ENCODE measurements around the gene SLC25A33.

SLC25A33 gene

DNA sequence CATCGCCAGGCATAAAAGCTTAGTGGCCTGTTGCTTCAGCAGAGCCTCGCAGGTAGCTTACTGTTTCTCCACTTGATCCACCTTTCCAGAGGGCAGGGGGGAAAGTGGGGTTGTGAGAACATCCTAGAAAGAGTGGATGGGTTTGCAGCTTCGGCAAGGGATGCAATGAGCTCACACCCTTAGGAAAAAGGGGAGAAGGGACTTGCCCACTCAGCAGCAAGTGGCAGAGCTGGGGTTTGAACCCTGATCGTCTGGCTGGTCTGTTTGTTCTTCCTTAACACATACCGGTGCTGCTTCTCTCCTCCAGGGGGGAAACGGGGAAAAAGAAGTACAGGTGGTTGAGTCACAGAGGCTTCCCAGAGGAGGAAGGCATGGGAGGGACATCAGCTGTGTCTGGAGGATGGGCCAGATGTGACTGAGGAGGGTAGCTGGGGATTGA lies 50.5 kb downstream of the SLC25A33 start:
- TF ChIP-seq, protein P1, sequence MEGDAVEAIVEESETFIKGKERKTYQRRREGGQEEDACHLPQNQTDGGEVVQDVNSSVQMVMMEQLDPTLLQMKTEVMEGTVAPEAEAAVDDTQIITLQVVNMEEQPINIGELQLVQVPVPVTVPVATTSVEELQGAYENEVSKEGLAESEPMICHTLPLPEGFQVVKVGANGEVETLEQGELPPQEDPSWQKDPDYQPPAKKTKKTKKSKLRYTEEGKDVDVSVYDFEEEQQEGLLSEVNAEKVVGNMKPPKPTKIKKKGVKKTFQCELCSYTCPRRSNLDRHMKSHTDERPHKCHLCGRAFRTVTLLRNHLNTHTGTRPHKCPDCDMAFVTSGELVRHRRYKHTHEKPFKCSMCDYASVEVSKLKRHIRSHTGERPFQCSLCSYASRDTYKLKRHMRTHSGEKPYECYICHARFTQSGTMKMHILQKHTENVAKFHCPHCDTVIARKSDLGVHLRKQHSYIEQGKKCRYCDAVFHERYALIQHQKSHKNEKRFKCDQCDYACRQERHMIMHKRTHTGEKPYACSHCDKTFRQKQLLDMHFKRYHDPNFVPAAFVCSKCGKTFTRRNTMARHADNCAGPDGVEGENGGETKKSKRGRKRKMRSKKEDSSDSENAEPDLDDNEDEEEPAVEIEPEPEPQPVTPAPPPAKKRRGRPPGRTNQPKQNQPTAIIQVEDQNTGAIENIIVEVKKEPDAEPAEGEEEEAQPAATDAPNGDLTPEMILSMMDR (IDR thresholded peaks at IDR 0.05; ENCODE audit: low read depth, low read length), result no peak
- DNase-seq (ENCODE audit: extremely low read depth, low read depth), result no peak

DNA sequence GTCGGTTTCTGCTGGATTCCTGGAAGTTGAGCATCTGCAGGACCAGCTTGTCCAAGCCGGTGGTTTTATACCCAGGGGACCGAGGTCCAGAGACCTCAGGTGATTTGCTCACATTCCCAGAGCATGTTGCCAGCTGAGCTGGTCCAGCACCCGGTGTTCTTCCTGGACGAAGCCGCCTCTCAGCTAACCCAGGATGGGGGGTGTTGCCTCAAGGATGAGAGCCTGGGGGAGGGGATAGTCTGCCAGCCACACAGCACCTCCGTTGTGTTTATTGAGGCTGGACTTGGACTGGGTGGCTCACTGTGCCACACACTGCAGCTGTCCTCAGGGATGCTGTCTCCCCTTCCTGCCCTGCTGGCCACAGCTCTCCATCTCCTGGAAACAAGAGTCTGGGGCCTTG lies 50.9 kb downstream of the SLC25A33 start:
- TF ChIP-seq, protein P1 (IDR thresholded peaks at IDR 0.05; ENCODE audit: low read depth, low read length), result no peak
- no peak for DNase-seq (ENCODE audit: extremely low read depth, low read depth)

DNA sequence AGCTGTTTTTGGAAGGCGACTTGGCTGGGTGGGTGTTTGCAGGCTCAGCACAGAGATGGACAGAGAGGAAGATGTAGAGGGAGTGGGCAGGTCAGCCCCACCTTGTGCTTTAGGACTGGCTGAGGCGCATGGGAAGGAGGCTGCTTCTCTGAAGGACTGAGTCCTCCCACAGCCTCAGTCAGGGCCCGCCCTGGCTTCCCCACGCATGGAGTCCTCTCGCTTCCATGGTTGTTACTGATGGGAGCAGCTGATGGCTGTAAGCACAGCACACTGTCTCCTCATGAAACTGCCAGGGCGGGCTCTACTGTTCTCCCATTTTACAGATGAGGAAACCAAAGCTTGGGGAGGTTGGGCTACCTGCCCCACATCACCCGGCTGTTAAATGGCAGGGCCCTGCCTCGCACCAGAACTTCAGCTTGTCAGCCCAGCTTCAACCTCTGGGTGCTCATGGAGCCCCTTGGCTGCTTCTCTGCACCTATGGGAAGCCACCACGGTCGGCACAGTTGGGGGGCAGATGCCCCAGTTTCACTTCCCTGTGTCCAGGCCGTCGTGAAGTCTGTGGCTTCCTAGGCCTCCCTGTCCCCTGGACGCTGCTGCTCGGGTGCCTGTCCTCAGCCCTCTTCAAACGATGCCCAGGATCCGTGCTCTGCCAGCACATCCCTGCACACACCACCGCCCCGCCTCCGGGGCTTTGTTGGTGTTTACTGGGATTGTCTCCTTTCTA lies 51.8 kb downstream of the SLC25A33 start:
- TF ChIP-seq, protein P1 (IDR thresholded peaks at IDR 0.05; ENCODE audit: low read depth, low read length), result no peak
- no peak for DNase-seq (ENCODE audit: extremely low read depth, low read depth)

DNA sequence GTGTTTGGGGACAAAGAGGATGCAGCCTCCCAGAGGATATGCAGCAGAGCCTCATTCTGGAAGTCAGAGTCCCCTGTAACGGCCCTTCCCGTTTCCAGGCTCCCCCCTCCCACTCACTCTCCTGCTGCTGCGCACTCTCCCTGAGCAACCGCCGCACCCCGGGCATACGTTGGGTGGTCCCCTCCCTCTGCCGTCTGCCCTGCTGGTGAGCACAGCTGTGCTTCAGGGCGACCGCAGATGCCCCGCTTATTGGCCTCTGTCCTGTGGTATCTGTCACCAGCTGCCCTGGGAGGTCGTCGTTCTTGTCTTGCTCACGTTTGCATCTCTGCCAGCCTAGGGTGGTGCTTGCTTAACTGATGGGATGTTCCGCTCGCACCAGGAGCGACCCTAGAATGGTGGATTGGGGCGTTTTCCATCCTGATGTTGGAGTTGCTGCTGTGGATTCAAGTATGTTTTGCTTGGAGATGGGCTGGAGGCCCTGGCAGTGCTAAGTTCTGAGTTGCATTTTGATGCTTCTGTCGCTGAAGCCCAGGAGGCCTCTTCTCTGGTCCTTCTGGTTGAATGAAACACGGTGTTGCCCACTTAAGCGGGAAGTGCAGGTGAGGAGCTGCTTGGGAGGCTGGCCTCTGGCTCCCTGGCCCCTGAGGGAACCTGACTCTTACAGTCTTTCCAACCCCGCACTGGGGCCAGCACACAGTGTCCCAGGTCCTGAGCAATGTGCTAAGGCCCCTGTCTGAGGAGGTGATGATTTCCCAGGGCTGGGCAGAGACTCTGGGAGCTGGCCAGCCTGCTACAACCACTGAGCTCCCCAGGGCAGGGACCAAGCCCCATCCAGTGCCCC lies 52.6 kb downstream of the SLC25A33 start:
- TF ChIP-seq, protein P1 (IDR thresholded peaks at IDR 0.05; ENCODE audit: low read depth, low read length), result no peak

DNA sequence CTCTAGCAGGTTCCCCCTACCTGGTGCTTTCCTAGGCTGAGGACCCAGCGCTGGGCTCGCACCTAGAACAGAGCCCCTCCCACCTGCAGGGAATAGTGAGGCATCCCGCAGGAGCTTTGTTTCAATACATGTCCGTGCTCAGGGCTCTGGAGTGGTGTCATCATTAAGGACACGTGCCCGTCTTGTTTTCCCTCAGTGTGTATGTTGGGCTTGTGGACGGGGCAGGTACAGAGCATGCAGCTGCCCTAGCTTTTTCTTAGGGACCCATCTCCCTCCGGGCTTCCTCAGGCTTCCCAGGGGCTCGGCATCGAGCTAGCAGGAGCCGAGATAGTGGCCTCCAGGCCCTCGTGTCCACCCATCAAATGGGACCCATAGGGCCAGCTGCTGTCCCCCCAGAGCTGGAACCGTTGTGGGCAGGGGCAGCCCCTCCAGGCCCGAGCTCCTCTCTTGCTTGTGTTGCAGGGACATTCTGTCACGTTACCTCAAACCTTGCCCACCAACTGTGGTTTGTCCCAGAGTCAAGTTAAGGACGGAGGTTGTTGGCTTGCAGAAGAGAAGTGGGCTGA lies 53.3 kb downstream of the SLC25A33 start:
- DNase-seq (ENCODE audit: extremely low read depth, low read depth), result no peak
- TF ChIP-seq, protein P1 (IDR thresholded peaks at IDR 0.05; ENCODE audit: low read depth, low read length), result no peak

More for the DNA sequence above, 52.6 kb downstream of the SLC25A33 start:
- DNase-seq (ENCODE audit: extremely low read depth, low read depth), result no peak

DNA sequence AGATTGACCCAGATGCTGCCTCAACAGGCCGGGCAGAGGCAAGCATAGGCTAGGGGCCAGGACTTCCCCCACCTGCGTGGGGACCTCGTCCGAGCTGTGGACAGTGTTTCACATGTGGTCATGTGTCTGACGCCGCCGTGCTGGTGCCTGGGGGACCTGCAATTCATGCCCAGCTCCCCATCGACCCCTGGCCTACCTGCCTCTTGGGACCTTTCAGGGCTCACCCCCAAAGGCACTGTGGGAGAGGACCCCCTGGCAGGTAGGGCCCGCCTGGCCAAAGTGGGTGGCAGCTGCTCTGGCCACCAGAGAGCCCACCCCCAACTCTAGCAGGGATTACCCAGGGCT lies 53.9 kb downstream of the SLC25A33 start:
- no peak for DNase-seq (ENCODE audit: extremely low read depth, low read depth)
- TF ChIP-seq, protein P1 (IDR thresholded peaks at IDR 0.05; ENCODE audit: low read depth, low read length), result no peak
